Measurements from ENCODE around the gene FRAS1. TPM values are rescaled to one million over a fixed set of nuclear protein-coding genes. Genes with fewer than 3 reads are reported as not detected.
"Not testable (repeated sequence)": the region's sequence is repeated elsewhere in the genome, so short reads cannot be mapped to it uniquely, and the experiment has no call there.

The FRAS1 gene
- total RNA-seq, 1 donor from 2014 or later = 13.7 TPM

DNA sequence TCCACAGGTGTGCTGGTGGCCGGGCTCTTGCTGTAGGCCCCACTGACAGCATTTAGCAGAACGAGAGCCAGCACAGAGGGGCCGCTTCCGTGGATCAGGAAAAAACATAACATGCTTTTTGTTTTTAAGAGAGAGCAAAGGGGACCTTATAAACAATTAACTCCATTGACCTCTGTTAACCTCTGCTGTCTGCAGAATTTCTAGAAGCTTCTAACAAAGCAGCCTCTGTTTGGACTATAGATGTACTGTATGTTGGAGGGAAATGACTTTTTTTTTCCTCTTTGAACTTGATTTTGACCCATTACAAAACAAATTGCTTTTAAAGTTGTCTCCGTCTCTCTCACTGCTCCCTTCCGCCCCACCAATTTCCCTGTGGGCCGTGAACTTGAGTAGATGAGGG is 210.7 kb downstream of the FRAS1 start:
- H3K27me3 ChIP-seq (ENCODE audit: control insufficient read depth, insufficient read depth, low read length) = no peaks in the 10 kb centered on the region
- H3K36me3 ChIP-seq (ENCODE audit: control insufficient read depth, insufficient read depth, low read length) = no peaks in the 10 kb centered on the region
- no peak overlapping the region for H3K4me3 ChIP-seq (ENCODE audit: low read depth, low read length)
- DNase-seq (ENCODE audit: low read depth) = no peak
- FAIRE-seq = no peak
- TF ChIP-seq CTCF (IDR thresholded peaks at IDR 0.05; ENCODE audit: insufficient read depth, low read length, severe bottlenecking) = no peak

- FAIRE-seq = no peak
- Histone ChIP-seq H3K36me3 (ENCODE audit: control insufficient read depth, insufficient read depth, low read length) (no peaks in the 10 kb centered on the region), H3K4me3 (ENCODE audit: low read depth, low read length) (no peak overlapping the region), H3K27me3 (ENCODE audit: control insufficient read depth, insufficient read depth, low read length) (no peaks in the 10 kb centered on the region)
- DNase-seq (ENCODE audit: low read depth) = no peak
- TF ChIP-seq CTCF (IDR thresholded peaks at IDR 0.05; ENCODE audit: insufficient read depth, low read length, severe bottlenecking) = no peak
Observed at GRCh38 chr4:78268597-78268996, 211.5 kb downstream of the FRAS1 start.

GRCh38 chr4:78275450-78275849 is 218.3 kb downstream of the FRAS1 start:
- not testable (repeated sequence) for H3K36me3 ChIP-seq (ENCODE audit: control insufficient read depth, insufficient read depth, low read length); FAIRE-seq; DNase-seq (ENCODE audit: low read depth); H3K4me3 ChIP-seq (ENCODE audit: low read depth, low read length); H3K27me3 ChIP-seq (ENCODE audit: control insufficient read depth, insufficient read depth, low read length)

- Histone ChIP-seq H3K4me3 (ENCODE audit: low read depth, low read length) (no peak overlapping the region), H3K36me3 (ENCODE audit: control insufficient read depth, insufficient read depth, low read length) (no peaks in the 10 kb centered on the region), H3K27me3 (ENCODE audit: control insufficient read depth, insufficient read depth, low read length) (no peaks in the 10 kb centered on the region)
- no peak for FAIRE-seq
- no peak for DNase-seq (ENCODE audit: low read depth)
- no peak for TF ChIP-seq CTCF (IDR thresholded peaks at IDR 0.05; ENCODE audit: insufficient read depth, low read length, severe bottlenecking)
Observed at GRCh38 chr4:78286281-78286680, 229.2 kb downstream of the FRAS1 start.

- no peaks in the 10 kb centered on the region for H3K27me3 ChIP-seq (ENCODE audit: control insufficient read depth, insufficient read depth, low read length)
- no peaks in the 10 kb centered on the region for H3K36me3 ChIP-seq (ENCODE audit: control insufficient read depth, insufficient read depth, low read length)
- DNase-seq (ENCODE audit: low read depth) = no peak
- H3K4me3 ChIP-seq (ENCODE audit: low read depth, low read length) = no peak overlapping the region
- FAIRE-seq = no peak
- no peak for TF ChIP-seq CTCF (IDR thresholded peaks at IDR 0.05; ENCODE audit: insufficient read depth, low read length, severe bottlenecking)
Observed at GRCh38 chr4:78288327-78288726, 231.2 kb downstream of the FRAS1 start.

DNA sequence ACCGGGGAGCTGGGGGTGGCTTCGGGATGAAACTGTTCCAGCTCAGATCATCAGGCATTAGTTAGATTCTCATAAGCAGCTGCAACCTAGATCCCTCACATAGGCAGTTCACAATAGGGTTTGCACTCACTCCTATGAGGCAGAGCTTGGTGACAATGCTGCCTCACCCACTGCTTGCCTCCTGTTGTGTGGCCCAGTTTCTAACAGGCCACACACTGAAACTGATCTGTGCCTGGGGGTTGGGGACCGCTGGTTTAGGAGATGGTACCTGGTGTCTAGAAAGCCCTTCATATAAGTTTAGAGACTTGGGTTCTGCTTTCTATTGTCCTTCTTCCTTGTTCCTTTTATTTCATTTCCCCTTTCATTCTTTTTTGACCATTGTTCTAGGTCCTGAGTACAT is 234.2 kb downstream of the FRAS1 start:
- Histone ChIP-seq H3K27me3 (ENCODE audit: control insufficient read depth, insufficient read depth, low read length) (no peaks in the 10 kb centered on the region), H3K4me3 (ENCODE audit: low read depth, low read length) (no peak overlapping the region), H3K36me3 (ENCODE audit: control insufficient read depth, insufficient read depth, low read length) (no peaks in the 10 kb centered on the region)
- no peak for DNase-seq (ENCODE audit: low read depth)
- FAIRE-seq = no peak
- no peak for TF ChIP-seq CTCF (IDR thresholded peaks at IDR 0.05; ENCODE audit: insufficient read depth, low read length, severe bottlenecking)
